Upper lobe of left lung (tissue), 6 donors: ENCODE data around the gene TP73. TPM values are rescaled to one million over a fixed set of nuclear protein-coding genes. Genes with fewer than 3 reads are reported as not detected.

Source experiments
- ATAC-seq, 2 donors: fragments of 200-7000 bp; cut with Tn5 transposase; one replicate each; pipeline ENCODE4 v1.9.1; 2022; ENCODE audit warnings: mild to moderate bottlenecking in 2 of 2, moderate library complexity in 2 of 2; ENCODE audit not compliant: low FRiP score in 2 of 2
- DNase-seq, 2 donors: peaks; one replicate each; pipeline ENCODE4 v3.0.0-alpha.2; 2019 to 2020
- H3K27ac ChIP-seq, 4 donors: fragments of 200-600 bp; sonication (generic); one replicate each; pipeline ENCODE4 v1.5.1; 2016 to 2019
- H3K27me3 ChIP-seq, 4 donors: fragments of 200-600 bp; sonication (generic); one replicate each; pipeline ENCODE4 v1.5.1; 2017 to 2019
- H3K36me3 ChIP-seq, 4 donors: fragments of 200-600 bp; sonication (generic); one replicate each; pipeline ENCODE4 v1.5.1; 2016 to 2019
- H3K4me1 ChIP-seq, 4 donors: fragments of 200-600 bp; sonication (generic); one replicate each; pipeline ENCODE4 v1.5.1; 2018 to 2019
- H3K4me3 ChIP-seq, 4 donors: fragments of 200-600 bp; sonication (generic); one replicate each; pipeline ENCODE4 v1.5.1; 2017 to 2019; ENCODE audit warnings: mild to moderate bottlenecking in 2 of 4, moderate library complexity in 1 of 4
- H3K9me3 ChIP-seq, 4 donors: fragments of 200-600 bp; sonication (generic); one replicate each; pipeline ENCODE4 v1.5.1; 2018 to 2019
- CTCF ChIP-seq, 6 experiments: fragments of 450-650 bp in 4 of 6; fragments of 200-600 bp in 2 of 6; sonication (generic) in 2 of 6; IDR thresholded peaks; one replicate each; pipeline ENCODE4 v1.5.1; 2016 to 2019; ENCODE audit warnings: antibody characterized with exemption in 6 of 6
- EP300 ChIP-seq, 4 donors: sonication (generic); formaldehyde crosslinking; IDR thresholded peaks; one replicate each; pipeline ENCODE4 v1.5.1; 2017; ENCODE audit warnings: antibody characterized with exemption in 4 of 4, control low read depth in 2 of 4
- POLR2A ChIP-seq, 4 donors: fragments of 450-650 bp; IDR thresholded peaks; one replicate each; pipeline ENCODE4 v1.5.1; 2016 to 2017; ENCODE audit warnings: antibody characterized with exemption in 4 of 4, mild to moderate bottlenecking in 2 of 4
- POLR2AphosphoS5 ChIP-seq, 2 donors: sonication (generic); formaldehyde crosslinking; IDR thresholded peaks; one replicate each; pipeline ENCODE4 v1.5.1; 2017; ENCODE audit warnings: antibody characterized with exemption in 2 of 2
- WGBS, 2 donors: methylation state at CpG; one replicate each; pipeline ENCODE4 v1.1.5; 2017 to 2018; 5-methylcytosine and 5-hydroxymethylcytosine counted together
- total RNA-seq, 6 donors: library from RNA; depleted of rRNA in 4 of 6; stranded (reverse); fragments of >200 nt in 4 of 6; gene quantifications; one replicate each; pipeline versions ENCODE4 v1.1.0 to v1.2.1, GENCODE V29; 2016 to 2021
- donor health status: DM: no; HTN: no; CAD: no; lungs with moderate emphysema.
- donor health status: DM: no; HTN: yes; CAD: no; lungs with severe emphysema.

The TP73 gene
- total RNA-seq, 6 donors from 2014 or later: 0.77 to 9.8 (median 4.1) TPM

GRCh38 chr1:3612123-3612522 is 40.2 kb upstream of the TP73 start:
- H3K27me3 ChIP-seq: peaks cover 0 to 8% (median 1%) of the 10 kb centered on the region in 4 donors
- peaks cover 26 to 60% (median 54%) of the 10 kb centered on the region in 4 donors for H3K4me1 ChIP-seq
- TF ChIP-seq CTCF (IDR thresholded peaks at IDR 0.05) (no peak), POLR2AphosphoS5 (IDR thresholded peaks at IDR 0.05) (no peak), POLR2A (IDR thresholded peaks at IDR 0.05) (no peak), EP300 (IDR thresholded peaks at IDR 0.05) (no peak)
- H3K9me3 ChIP-seq: no peaks in the 10 kb centered on the region
- H3K36me3 ChIP-seq: no peaks in the 10 kb centered on the region
- peak overlapping the region in 3 of 4 donors; percentile 58 to 65 (median 60) for H3K4me3 ChIP-seq
- WGBS, 2 donors: 44 to 62% methylated on average over 3 to 7 of the region's 7 CpGs
- ATAC-seq (no peak), DNase-seq (no peak)
- H3K27ac ChIP-seq: peak overlapping the region in 1 of 4 donors; percentile 3

GRCh38 chr1:3614755-3615742 is 37.3 kb upstream of the TP73 start:
- Histone ChIP-seq H3K27ac (no peak overlapping the region), H3K4me3 (no peak overlapping the region), H3K4me1 (peaks cover 35 to 56% (median 54%) of the 10 kb centered on the region in 4 donors), H3K27me3 (peaks cover 0 to 8% (median 2%) of the 10 kb centered on the region in 4 donors), H3K36me3 (no peaks in the 10 kb centered on the region), H3K9me3 (no peaks in the 10 kb centered on the region)
- WGBS, 2 donors: 58 to 66% methylated on average over 19 to 20 of the region's 20 CpGs
- DNase-seq: peak in 1 of 2 donors; percentile 54
- no peak for ATAC-seq
- TF ChIP-seq POLR2AphosphoS5 (IDR thresholded peaks at IDR 0.05): no peak
- no peak for TF ChIP-seq POLR2A (IDR thresholded peaks at IDR 0.05)
- no peak for TF ChIP-seq EP300 (IDR thresholded peaks at IDR 0.05)
- TF ChIP-seq CTCF (IDR thresholded peaks at IDR 0.05): peak; percentile 40 to 66 (median 61)

GRCh38 chr1:3616861-3617260 is 35.5 kb upstream of the TP73 start:
- no peak overlapping the region for H3K4me3 ChIP-seq
- WGBS, 2 donors: 73% methylated on average over 9 of the region's 9 CpGs; no CpG with 5 or more reads in 1 of the 2 donors
- ATAC-seq: no peak
- peaks cover 0 to 2% (median 0%) of the 10 kb centered on the region in 4 donors for H3K27me3 ChIP-seq
- peak in 1 of 2 donors; percentile 52 for DNase-seq
- TF ChIP-seq EP300 (IDR thresholded peaks at IDR 0.05) (no peak), POLR2AphosphoS5 (IDR thresholded peaks at IDR 0.05) (no peak), POLR2A (IDR thresholded peaks at IDR 0.05) (no peak), CTCF (IDR thresholded peaks at IDR 0.05) (no peak)
- H3K36me3 ChIP-seq: no peaks in the 10 kb centered on the region
- H3K27ac ChIP-seq: no peak overlapping the region
- H3K9me3 ChIP-seq: no peaks in the 10 kb centered on the region
- peaks cover 20 to 40% (median 39%) of the 10 kb centered on the region in 4 donors for H3K4me1 ChIP-seq

GRCh38 chr1:3617806-3618345 is 34.4 kb upstream of the TP73 start:
- Histone ChIP-seq H3K27ac (no peak overlapping the region), H3K27me3 (peaks cover 0 to 2% (median 0%) of the 10 kb centered on the region in 4 donors), H3K9me3 (no peaks in the 10 kb centered on the region), H3K4me1 (peaks cover 15 to 39% (median 31%) of the 10 kb centered on the region in 4 donors), H3K4me3 (no peak overlapping the region), H3K36me3 (no peaks in the 10 kb centered on the region)
- TF ChIP-seq POLR2A (IDR thresholded peaks at IDR 0.05) (no peak), CTCF (IDR thresholded peaks at IDR 0.05) (no peak), POLR2AphosphoS5 (IDR thresholded peaks at IDR 0.05) (no peak), EP300 (IDR thresholded peaks at IDR 0.05) (no peak)
- ATAC-seq (no peak), DNase-seq (peak in 1 of 2 donors; percentile 65)
- WGBS, 2 donors: 90 to 94% methylated on average over 8 to 17 of the region's 18 CpGs
